ENCODE data around the gene LYRM4.

LYRM4 gene

DNA sequence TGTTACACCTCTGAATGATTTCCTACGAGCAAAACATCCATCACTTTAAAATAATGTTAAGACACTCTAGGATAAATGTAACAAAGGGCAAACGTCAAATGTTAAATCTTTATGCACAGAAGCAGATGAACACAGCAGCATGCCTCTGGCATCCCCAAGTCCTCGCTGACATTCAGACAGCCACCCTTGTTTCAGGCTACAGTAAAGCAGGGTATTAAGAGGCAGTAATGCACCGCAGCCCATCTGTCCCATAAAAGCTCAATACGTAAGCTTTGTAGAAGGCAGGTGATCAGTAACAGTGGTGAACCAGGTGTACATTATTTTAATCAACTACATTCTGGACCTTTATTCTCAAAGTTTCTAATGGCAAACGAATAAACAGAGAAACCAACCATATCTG, 110.9 kb downstream of the LYRM4 start:
- Histone ChIP-seq H2AFZ (ENCODE audit: insufficient read depth, low read length, poor library complexity) (no peak overlapping the region), H2BK5ac (ENCODE audit: low read depth, low read length, poor library complexity) (no peak overlapping the region), H3K4me2 (ENCODE audit: low read length) (no peak overlapping the region), H4K91ac (ENCODE audit: low read depth, low read length) (no peak overlapping the region), H2BK12ac (ENCODE audit: low read length) (no peak overlapping the region), H3K14ac (ENCODE audit: low read length) (no peak overlapping the region), H3K23ac (ENCODE audit: low read length) (no peak overlapping the region), H3K9ac (ENCODE audit: low read length) (no peak overlapping the region), H2BK120ac (ENCODE audit: insufficient read depth, low read length, poor library complexity) (no peak overlapping the region), H3K36me3 (ENCODE audit: control insufficient read depth in 1 of 2, insufficient read depth in 2 of 2, low read length in 2 of 2) (no peaks in the 10 kb centered on the region), H3K79me2 (ENCODE audit: control insufficient read depth, insufficient read depth, low read length, poor library complexity) (no peaks in the 10 kb centered on the region), H3K4me3 (ENCODE audit: low read depth, low read length) (peak overlapping the region; percentile 37), H3K79me1 (ENCODE audit: low read length) (peaks cover 2% of the 10 kb centered on the region), H3K18ac (ENCODE audit: low read length) (no peak overlapping the region), H3K9me3 (ENCODE audit: insufficient read depth, low read depth, low read length) (no peaks in the 10 kb centered on the region), H3K4me1 (ENCODE audit: control insufficient read depth in 1 of 2, insufficient read depth in 2 of 2, low read length in 2 of 2) (peaks cover 7 to 10% of the 10 kb centered on the region in 2 experiments), H3K27ac (ENCODE audit: low read depth, low read length) (no peak overlapping the region), H4K12ac (ENCODE audit: low read depth, low read length) (no peak overlapping the region), H4K8ac (ENCODE audit: low read depth, low read length) (no peak overlapping the region), H2AK5ac (ENCODE audit: low read length) (no peak overlapping the region), H3K4ac (ENCODE audit: low read depth, low read length) (no peak overlapping the region), H3K27me3 (ENCODE audit: insufficient read depth, low read length) (no peaks in the 10 kb centered on the region)
- no CpG with 5 or more reads among the region's 6 CpGs for WGBS (ENCODE audit: extremely low coverage, insufficient coverage, insufficient read length)
- no peak for DNase-seq

DNA sequence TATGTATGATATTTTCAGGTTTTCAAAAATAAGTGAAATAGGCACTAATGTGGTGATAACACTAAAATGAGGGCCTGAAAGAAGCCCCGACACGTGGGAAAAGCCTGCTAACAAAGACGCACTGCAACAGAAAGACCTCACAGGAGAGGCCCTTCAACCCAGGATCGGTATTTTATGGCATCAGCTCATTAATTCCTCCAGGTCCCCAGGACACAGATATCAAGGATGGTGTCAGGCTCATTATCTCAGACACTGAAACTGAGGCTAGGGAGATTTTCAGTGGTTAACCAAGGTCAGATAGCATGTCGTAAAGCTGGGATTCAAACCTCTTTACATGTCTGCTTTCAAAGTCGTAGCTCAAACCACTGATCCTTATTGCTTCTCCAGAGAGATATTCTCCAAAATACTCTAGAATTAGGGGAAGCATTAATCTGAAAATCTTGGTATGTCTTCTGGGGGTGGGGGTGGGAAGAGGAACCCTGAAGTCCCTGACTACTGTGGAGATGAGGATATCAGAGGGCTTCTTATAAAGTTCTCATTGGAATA, 111.5 kb downstream of the LYRM4 start:
- H2BK5ac ChIP-seq (ENCODE audit: low read depth, low read length, poor library complexity), result no peak overlapping the region
- no peak overlapping the region for H3K14ac ChIP-seq (ENCODE audit: low read length)
- no peak overlapping the region for H2AFZ ChIP-seq (ENCODE audit: insufficient read depth, low read length, poor library complexity)
- no peak overlapping the region for H3K4me2 ChIP-seq (ENCODE audit: low read length)
- no peak overlapping the region for H3K4ac ChIP-seq (ENCODE audit: low read depth, low read length)
- WGBS (ENCODE audit: extremely low coverage, insufficient coverage, insufficient read length), result no CpG with 5 or more reads among the region's 6 CpGs
- no peak overlapping the region for H4K91ac ChIP-seq (ENCODE audit: low read depth, low read length)
- peaks cover 7 to 10% of the 10 kb centered on the region in 2 experiments for H3K4me1 ChIP-seq (ENCODE audit: control insufficient read depth in 1 of 2, insufficient read depth in 2 of 2, low read length in 2 of 2)
- H3K18ac ChIP-seq (ENCODE audit: low read length), result no peak overlapping the region
- H3K79me2 ChIP-seq (ENCODE audit: control insufficient read depth, insufficient read depth, low read length, poor library complexity), result no peaks in the 10 kb centered on the region
- H3K4me3 ChIP-seq (ENCODE audit: low read depth, low read length), result no peak overlapping the region
- H3K27ac ChIP-seq (ENCODE audit: low read depth, low read length), result no peak overlapping the region
- H3K9me3 ChIP-seq (ENCODE audit: insufficient read depth, low read depth, low read length), result no peaks in the 10 kb centered on the region
- H4K8ac ChIP-seq (ENCODE audit: low read depth, low read length), result no peak overlapping the region
- no peaks in the 10 kb centered on the region for H3K36me3 ChIP-seq (ENCODE audit: control insufficient read depth in 1 of 2, insufficient read depth in 2 of 2, low read length in 2 of 2)
- no peaks in the 10 kb centered on the region for H3K27me3 ChIP-seq (ENCODE audit: insufficient read depth, low read length)
- H3K23ac ChIP-seq (ENCODE audit: low read length), result no peak overlapping the region
- H2AK5ac ChIP-seq (ENCODE audit: low read length), result no peak overlapping the region
- no peak overlapping the region for H2BK120ac ChIP-seq (ENCODE audit: insufficient read depth, low read length, poor library complexity)
- H3K79me1 ChIP-seq (ENCODE audit: low read length), result peaks cover 2% of the 10 kb centered on the region
- H3K9ac ChIP-seq (ENCODE audit: low read length), result no peak overlapping the region
- no peak for DNase-seq
- H4K12ac ChIP-seq (ENCODE audit: low read depth, low read length), result no peak overlapping the region
- H2BK12ac ChIP-seq (ENCODE audit: low read length), result no peak overlapping the region

DNA sequence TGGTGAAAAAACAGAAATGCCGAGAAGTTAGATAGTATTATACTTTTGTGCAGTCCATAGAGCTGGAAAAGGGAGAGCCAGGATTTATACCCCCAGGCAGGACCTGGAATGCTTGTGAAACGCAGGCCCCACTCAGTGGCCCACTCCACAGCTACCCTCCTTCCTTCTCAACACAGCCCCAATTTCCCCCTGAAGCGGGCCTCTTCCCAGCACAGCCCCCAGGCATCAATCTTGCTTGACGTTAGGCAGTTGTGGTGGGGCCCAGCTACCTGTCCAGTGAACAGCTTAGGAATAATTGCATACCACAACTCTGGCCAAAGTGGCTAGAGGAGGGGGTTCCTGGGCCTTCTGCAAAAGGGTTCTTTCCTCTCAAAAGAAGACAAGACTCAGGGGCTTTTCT, 114.4 kb downstream of the LYRM4 start:
- Histone ChIP-seq H2AK5ac (ENCODE audit: low read length) (no peak overlapping the region), H3K79me1 (ENCODE audit: low read length) (peaks cover 2% of the 10 kb centered on the region), H3K4me2 (ENCODE audit: low read length) (no peak overlapping the region), H4K91ac (ENCODE audit: low read depth, low read length) (no peak overlapping the region), H4K8ac (ENCODE audit: low read depth, low read length) (peak overlapping the region; percentile 18), H3K79me2 (ENCODE audit: control insufficient read depth, insufficient read depth, low read length, poor library complexity) (no peaks in the 10 kb centered on the region), H3K4ac (ENCODE audit: low read depth, low read length) (no peak overlapping the region), H3K4me3 (ENCODE audit: low read depth, low read length) (no peak overlapping the region), H3K18ac (ENCODE audit: low read length) (no peak overlapping the region), H2AFZ (ENCODE audit: insufficient read depth, low read length, poor library complexity) (no peak overlapping the region), H3K23ac (ENCODE audit: low read length) (no peak overlapping the region), H2BK12ac (ENCODE audit: low read length) (no peak overlapping the region), H3K4me1 (ENCODE audit: control insufficient read depth in 1 of 2, insufficient read depth in 2 of 2, low read length in 2 of 2) (peaks cover 7 to 10% of the 10 kb centered on the region in 2 experiments), H3K9me3 (ENCODE audit: insufficient read depth, low read depth, low read length) (peaks cover 2% of the 10 kb centered on the region), H3K27ac (ENCODE audit: low read depth, low read length) (no peak overlapping the region), H2BK120ac (ENCODE audit: insufficient read depth, low read length, poor library complexity) (no peak overlapping the region), H3K9ac (ENCODE audit: low read length) (no peak overlapping the region), H4K12ac (ENCODE audit: low read depth, low read length) (no peak overlapping the region), H3K14ac (ENCODE audit: low read length) (no peak overlapping the region), H3K36me3 (ENCODE audit: control insufficient read depth in 1 of 2, insufficient read depth in 2 of 2, low read length in 2 of 2) (no peaks in the 10 kb centered on the region), H3K27me3 (ENCODE audit: insufficient read depth, low read length) (no peaks in the 10 kb centered on the region), H2BK5ac (ENCODE audit: low read depth, low read length, poor library complexity) (no peak overlapping the region)
- WGBS (ENCODE audit: extremely low coverage, insufficient coverage, insufficient read length), result no CpG with 5 or more reads among the region's 4 CpGs
- DNase-seq, result no peak

DNA sequence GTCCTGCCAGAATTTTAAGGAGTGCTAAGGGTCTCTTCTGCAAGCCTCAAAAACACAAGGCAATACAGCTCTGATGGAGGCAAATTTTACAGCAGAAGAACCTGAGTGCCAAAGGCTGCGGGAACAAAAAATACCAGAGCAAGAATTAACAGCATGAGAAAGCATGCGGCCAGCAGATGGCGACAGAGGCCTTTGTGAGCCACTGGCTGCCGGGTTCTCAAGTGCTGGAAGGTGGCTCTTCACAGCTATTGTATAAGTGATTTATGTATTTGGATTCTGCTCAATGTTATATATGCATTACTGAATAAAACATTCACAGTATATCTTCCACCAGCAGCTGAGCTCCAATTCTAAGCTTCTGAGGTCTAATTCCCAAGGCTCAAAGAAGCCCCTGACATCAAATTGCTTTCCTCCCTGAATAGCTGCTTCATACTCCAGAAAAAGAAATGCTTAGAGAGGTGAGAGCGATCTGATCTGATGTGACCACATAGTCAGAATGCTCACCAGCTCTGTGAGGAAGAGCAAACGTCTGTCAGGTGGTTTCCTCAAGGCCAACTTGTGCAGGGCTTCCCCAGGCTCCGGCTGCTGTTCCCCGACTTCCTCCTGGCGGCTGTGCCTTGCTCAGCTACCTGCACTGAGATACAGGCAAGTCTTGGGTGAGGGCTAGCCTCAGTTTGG, 117.0 kb downstream of the LYRM4 start:
- Histone ChIP-seq H3K36me3 (ENCODE audit: control insufficient read depth in 1 of 2, insufficient read depth in 2 of 2, low read length in 2 of 2) (no peaks in the 10 kb centered on the region), H3K14ac (ENCODE audit: low read length) (no peak overlapping the region), H2AFZ (ENCODE audit: insufficient read depth, low read length, poor library complexity) (no peak overlapping the region), H2BK120ac (ENCODE audit: insufficient read depth, low read length, poor library complexity) (no peak overlapping the region), H4K91ac (ENCODE audit: low read depth, low read length) (no peak overlapping the region), H4K8ac (ENCODE audit: low read depth, low read length) (no peak overlapping the region), H3K18ac (ENCODE audit: low read length) (no peak overlapping the region), H3K23ac (ENCODE audit: low read length) (no peak overlapping the region), H3K27me3 (ENCODE audit: insufficient read depth, low read length) (no peaks in the 10 kb centered on the region), H3K9me3 (ENCODE audit: insufficient read depth, low read depth, low read length) (peaks cover 2% of the 10 kb centered on the region), H3K4me2 (ENCODE audit: low read length) (no peak overlapping the region), H4K12ac (ENCODE audit: low read depth, low read length) (no peak overlapping the region), H3K9ac (ENCODE audit: low read length) (no peak overlapping the region), H3K79me2 (ENCODE audit: control insufficient read depth, insufficient read depth, low read length, poor library complexity) (no peaks in the 10 kb centered on the region), H3K79me1 (ENCODE audit: low read length) (peaks cover 2% of the 10 kb centered on the region), H3K27ac (ENCODE audit: low read depth, low read length) (no peak overlapping the region), H2BK5ac (ENCODE audit: low read depth, low read length, poor library complexity) (no peak overlapping the region), H3K4ac (ENCODE audit: low read depth, low read length) (no peak overlapping the region), H3K4me1 (ENCODE audit: control insufficient read depth in 1 of 2, insufficient read depth in 2 of 2, low read length in 2 of 2) (peaks cover 7 to 10% of the 10 kb centered on the region in 2 experiments), H3K4me3 (ENCODE audit: low read depth, low read length) (no peak overlapping the region), H2BK12ac (ENCODE audit: low read length) (no peak overlapping the region), H2AK5ac (ENCODE audit: low read length) (no peak overlapping the region)
- DNase-seq, result peak; percentile 86 to 95
- WGBS (ENCODE audit: extremely low coverage, insufficient coverage, insufficient read length), result no CpG with 5 or more reads among the region's 9 CpGs

Data from trophoblast cell (in vitro differentiated cells and primary cell).